Neural crest cell (in vitro differentiated cells): Measurements from ENCODE around the gene EEF1G. TPM values are rescaled to one million over a fixed set of nuclear protein-coding genes. Genes with fewer than 3 reads are reported as not detected.

Experiments used
- DNase-seq: peaks from one replicate; pipeline ENCODE4 v3.0.0; 2021; ENCODE audit warnings: low read depth, mixed read lengths, low spot score
- H3K27ac Mint-ChIP-seq: one replicate; pipeline ENCODE4 v1.8.0; 2021; ENCODE audit warnings: mild to moderate bottlenecking, mixed read lengths; ENCODE audit not compliant: unreplicated experiment
- H3K27me3 Mint-ChIP-seq: 2 replicates; pipeline ENCODE4 v1.8.0; 2021; ENCODE audit warnings: low read depth, mild to moderate bottlenecking, mixed read lengths
- H3K36me3 Mint-ChIP-seq: 2 replicates; pipeline ENCODE4 v1.8.0; 2021; ENCODE audit warnings: low read depth, mild to moderate bottlenecking, mixed read lengths
- H3K4me1 Mint-ChIP-seq: 2 replicates; pipeline ENCODE4 v1.8.0; 2021; ENCODE audit warnings: mixed read lengths
- H3K4me3 Mint-ChIP-seq: one replicate; pipeline ENCODE4 v1.8.0; 2021; ENCODE audit warnings: mild to moderate bottlenecking, mixed read lengths
- H3K9me3 Mint-ChIP-seq: 2 replicates; pipeline ENCODE4 v1.8.0; 2021; ENCODE audit warnings: mixed read lengths
- CTCF ChIP-seq: fragments of 200-600 bp; sonication (generic); conservative IDR thresholded peaks from 2 replicates; pipeline ENCODE4 v1.5.0; 2021; ENCODE audit warnings: antibody characterized with exemption, mild to moderate bottlenecking
- total RNA-seq: library from RNA; stranded (reverse); gene quantifications from 2 replicates; pipeline ENCODE4 v1.2.1, GENCODE V29; 2021

EEF1G gene
- total RNA-seq, 1 donor from 2014 or later: 2,024 TPM

GRCh38 chr11:62610814-62611704 lies 37.4 kb upstream of the EEF1G start:
- H3K36me3 Mint-ChIP-seq: no peaks in the 10 kb centered on the region
- no peaks in the 10 kb centered on the region for H3K9me3 Mint-ChIP-seq
- DNase-seq: no peak
- H3K4me3 Mint-ChIP-seq: peak overlapping the region; percentile 93
- H3K27ac Mint-ChIP-seq: no peak overlapping the region
- H3K4me1 Mint-ChIP-seq: peaks cover 29% of the 10 kb centered on the region
- no peak for TF ChIP-seq CTCF
- no peaks in the 10 kb centered on the region for H3K27me3 Mint-ChIP-seq

GRCh38 chr11:62610403-62610802 lies 36.7 kb upstream of the EEF1G start:
- Mint-ChIP-seq H3K27me3 (no peaks in the 10 kb centered on the region), H3K9me3 (no peaks in the 10 kb centered on the region), H3K4me3 (peak overlapping the region; percentile 86), H3K36me3 (no peaks in the 10 kb centered on the region), H3K27ac (no peak overlapping the region), H3K4me1 (peaks cover 29% of the 10 kb centered on the region)
- DNase-seq: no peak
- no peak for TF ChIP-seq CTCF

DNA sequence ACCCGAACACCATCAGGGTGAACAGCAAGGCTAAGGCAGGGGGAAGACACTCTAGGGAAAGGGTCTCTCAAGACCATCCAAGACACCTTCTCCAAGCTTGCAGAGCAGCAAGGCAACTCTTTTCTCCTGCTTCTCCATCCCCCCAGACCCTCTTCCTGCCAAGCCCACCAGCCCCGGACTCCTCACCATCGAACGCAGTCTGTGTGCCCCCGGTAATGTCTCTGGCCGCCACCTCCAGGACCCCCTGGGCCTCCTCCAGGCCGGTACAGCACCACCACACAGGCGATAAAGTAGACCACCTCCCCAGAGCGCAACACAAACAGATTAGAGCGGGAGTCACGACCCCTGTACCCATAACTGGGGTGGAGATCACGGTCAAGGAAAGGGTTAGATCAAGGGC lies 35.1 kb upstream of the EEF1G start:
- peaks cover 2% of the 10 kb centered on the region for H3K36me3 Mint-ChIP-seq
- H3K4me3 Mint-ChIP-seq: peak overlapping the region; percentile 33
- H3K4me1 Mint-ChIP-seq: peaks cover 40% of the 10 kb centered on the region

GRCh38 chr11:62607714-62608113 lies 34.0 kb upstream of the EEF1G start:
- no peak for DNase-seq
- Mint-ChIP-seq H3K9me3 (no peaks in the 10 kb centered on the region), H3K36me3 (peaks cover 8% of the 10 kb centered on the region), H3K4me1 (peaks cover 49% of the 10 kb centered on the region), H3K4me3 (peak overlapping the region; percentile 74), H3K27me3 (peaks cover 12% of the 10 kb centered on the region), H3K27ac (no peak overlapping the region)
- TF ChIP-seq CTCF: no peak

More for the DNA sequence above, 35.1 kb upstream of the EEF1G start:
- no peak for DNase-seq
- H3K27me3 Mint-ChIP-seq: peaks cover 2% of the 10 kb centered on the region
- no peaks in the 10 kb centered on the region for H3K9me3 Mint-ChIP-seq
- no peak for TF ChIP-seq CTCF
- H3K27ac Mint-ChIP-seq: peak overlapping the region; percentile 16

DNA sequence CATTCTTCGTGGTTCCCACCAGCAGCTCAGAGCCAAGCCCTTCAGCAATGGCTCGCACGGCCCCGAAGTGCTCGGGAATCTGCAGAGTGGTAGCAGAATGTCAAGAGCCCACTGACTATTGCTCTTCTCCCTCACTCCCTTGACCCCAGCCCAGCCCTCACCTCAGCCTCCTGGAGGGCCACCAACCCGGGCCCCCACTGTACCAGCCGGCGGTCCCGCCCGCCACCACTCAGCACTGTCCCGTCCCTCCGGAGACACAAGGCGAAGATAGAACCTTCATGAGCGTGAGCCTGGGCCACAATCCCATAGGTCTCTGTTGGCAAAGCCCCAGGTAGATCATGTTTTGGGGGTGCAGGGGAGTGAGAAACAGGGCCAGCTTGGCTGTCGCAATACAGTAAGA lies 32.2 kb upstream of the EEF1G start:
- no peak for TF ChIP-seq CTCF
- peak overlapping the region; percentile 72 for H3K4me3 Mint-ChIP-seq
- H3K36me3 Mint-ChIP-seq: peaks cover 12% of the 10 kb centered on the region
- H3K27ac Mint-ChIP-seq: no peak overlapping the region
- no peak for DNase-seq
- peaks cover 20% of the 10 kb centered on the region for H3K27me3 Mint-ChIP-seq
- peaks cover 44% of the 10 kb centered on the region for H3K4me1 Mint-ChIP-seq
- no peaks in the 10 kb centered on the region for H3K9me3 Mint-ChIP-seq
